ENCODE measurements around the gene AGBL3.
"Not testable (repeated sequence)": the region's sequence is repeated elsewhere in the genome, so short reads cannot be mapped to it uniquely, and the experiment has no call there.

AGBL3 gene

GRCh38 chr7:135077642-135078041 is 91.3 kb downstream of the AGBL3 start:
- DNase-seq (ENCODE audit: low read depth): no peak

GRCh38 chr7:135078051-135078450 is 91.7 kb downstream of the AGBL3 start:
- no peak for DNase-seq (ENCODE audit: low read depth)

GRCh38 chr7:135079068-135079467 is 92.8 kb downstream of the AGBL3 start:
- no peak for DNase-seq (ENCODE audit: low read depth)

- DNase-seq (ENCODE audit: low read depth): no peak
Observed at GRCh38 chr7:135083005-135083404, 96.7 kb downstream of the AGBL3 start.

- no peak for DNase-seq (ENCODE audit: low read depth)
Observed at GRCh38 chr7:135088566-135088965, 102.3 kb downstream of the AGBL3 start.

GRCh38 chr7:135091717-135092116 is 105.4 kb downstream of the AGBL3 start:
- no peak for DNase-seq (ENCODE audit: low read depth)

- no peak for DNase-seq (ENCODE audit: low read depth)
Observed at GRCh38 chr7:135094472-135095237, 108.3 kb downstream of the AGBL3 start.

GRCh38 chr7:135095450-135095849 is 109.1 kb downstream of the AGBL3 start:
- DNase-seq (ENCODE audit: low read depth): no peak

- no peak for DNase-seq (ENCODE audit: low read depth)
Observed at GRCh38 chr7:135098391-135098790, 112.1 kb downstream of the AGBL3 start.

GRCh38 chr7:135100856-135101255 is 114.5 kb downstream of the AGBL3 start:
- DNase-seq (ENCODE audit: low read depth): no peak

- no peak for DNase-seq (ENCODE audit: low read depth)
Observed at GRCh38 chr7:135102372-135102771, 116.1 kb downstream of the AGBL3 start.

- DNase-seq (ENCODE audit: low read depth): no peak
Observed at GRCh38 chr7:135109562-135109961, 123.3 kb downstream of the AGBL3 start.

GRCh38 chr7:135109976-135110375 is 123.7 kb downstream of the AGBL3 start:
- no peak for DNase-seq (ENCODE audit: low read depth)

- DNase-seq (ENCODE audit: low read depth): no peak
Observed at GRCh38 chr7:135111379-135111778, 125.1 kb downstream of the AGBL3 start.

GRCh38 chr7:135114622-135115021 is 128.3 kb downstream of the AGBL3 start:
- no peak for DNase-seq (ENCODE audit: low read depth)

- DNase-seq (ENCODE audit: low read depth): no peak
Observed at GRCh38 chr7:135117096-135117495, 130.8 kb downstream of the AGBL3 start.

GRCh38 chr7:135121868-135122267 is 135.6 kb downstream of the AGBL3 start:
- DNase-seq (ENCODE audit: low read depth): no peak

GRCh38 chr7:135124631-135125030 is 138.3 kb downstream of the AGBL3 start:
- not testable (repeated sequence) for DNase-seq (ENCODE audit: low read depth)

- DNase-seq (ENCODE audit: low read depth): no peak
Observed at GRCh38 chr7:135128931-135129330, 142.6 kb downstream of the AGBL3 start.

GRCh38 chr7:135129579-135129978 is 143.3 kb downstream of the AGBL3 start:
- DNase-seq (ENCODE audit: low read depth): no peak

- DNase-seq (ENCODE audit: low read depth): no peak
Observed at GRCh38 chr7:135143885-135144668, 157.8 kb downstream of the AGBL3 start.

- no peak for DNase-seq (ENCODE audit: low read depth)
Observed at GRCh38 chr7:135147341-135147898, 161.1 kb downstream of the AGBL3 start.

All from activated gamma-delta T cell treated with anti-CD3 and anti-CD28 coated beads, Interleukin-2, amount 50 U/mL, for 16 hours (primary cell).